DOHH2 (cell line): Measurements from ENCODE around the gene CYBRD1.

ENCODE experiments used
- CTCF ChIP-seq: fragments of 200-600 bp; sonication (generic); IDR thresholded peaks from one replicate; pipeline ENCODE4 v1.5.1; 2014; ENCODE audit warnings: antibody characterized with exemption, mild to moderate bottlenecking, low read depth, low read length; ENCODE audit not compliant: poor library complexity, severe bottlenecking
- EZH2phosphoT487 ChIP-seq: fragments of 200-600 bp; sonication (generic); IDR thresholded peaks from 2 replicates; pipeline ENCODE4 v1.6.1; 2017; ENCODE audit warnings: borderline replicate concordance, mild to moderate bottlenecking, antibody characterized with exemption, low read length, moderate library complexity, mixed read lengths

DNA sequence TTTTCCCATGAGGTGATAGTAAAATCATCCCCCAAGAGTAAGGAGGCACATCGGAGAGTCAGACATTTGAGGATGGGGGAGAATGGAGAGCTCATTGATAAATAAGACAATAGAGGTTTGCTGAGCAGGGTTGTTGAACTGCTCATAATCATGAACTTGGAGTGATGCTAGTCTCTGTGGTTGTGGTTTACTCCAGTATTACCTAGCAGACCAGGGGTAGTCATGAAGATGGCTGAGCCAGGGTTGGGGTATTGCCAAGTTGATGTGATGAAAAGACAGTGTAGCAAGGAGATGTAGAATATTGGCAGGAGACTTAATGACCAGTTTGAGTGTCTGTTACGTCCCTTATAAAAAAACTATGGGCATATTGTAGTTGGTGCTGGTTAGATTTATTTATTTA, 25.4 kb downstream of the CYBRD1 start:
- TF ChIP-seq CTCF (no peak), EZH2phosphoT487 (no peak)
